Neural progenitor cell (in vitro differentiated cells): ENCODE data around the gene FER. TPM values are rescaled to one million over a fixed set of nuclear protein-coding genes. Genes with fewer than 3 reads are reported as not detected.
A peak's percentile ranks its signal among the peaks of the same experiment; 100 is the strongest.

Experiments used
- DNase-seq: peaks from one replicate; pipeline ENCODE4 v3.0.0-alpha.2; 2016; ENCODE audit warnings: low spot score
- H2AFZ ChIP-seq: fragments of 200-600 bp; sonication (generic); replicated peaks from 2 replicates; pipeline ENCODE4 v1.6.1; 2016; ENCODE audit warnings: antibody characterized with exemption
- H3F3A ChIP-seq: fragments of 200-600 bp; sonication (generic); 2 replicates; pipeline ENCODE4 v1.6.1; 2016; ENCODE audit warnings: antibody characterized with exemption, low read depth
- H3K27ac ChIP-seq: fragments of 200-600 bp; sonication (generic); 2 replicates; pipeline ENCODE4 v1.5.1; 2016; ENCODE audit warnings: mild to moderate bottlenecking
- H3K27me3 ChIP-seq: fragments of 200-600 bp; sonication (generic); 2 replicates; pipeline ENCODE4 v1.6.1; 2016; ENCODE audit warnings: mild to moderate bottlenecking, moderate library complexity
- H3K36me3 ChIP-seq: fragments of 200-600 bp; sonication (generic); 2 replicates; pipeline ENCODE4 v1.5.1; 2016
- H3K4me1 ChIP-seq: fragments of 200-600 bp; sonication (generic); 2 replicates; pipeline ENCODE4 v1.6.1; 2016; ENCODE audit warnings: mixed run types
- H3K4me2 ChIP-seq: fragments of 200-600 bp; sonication (generic); 2 replicates; pipeline ENCODE4 v1.6.1; 2016
- H3K4me3 ChIP-seq: fragments of 200-600 bp; sonication (generic); 2 replicates; pipeline ENCODE4 v1.5.1; 2016
- H3K79me2 ChIP-seq: fragments of 200-600 bp; sonication (generic); 2 replicates; pipeline ENCODE4 v1.6.1; 2016; ENCODE audit warnings: low read depth
- H3K9ac ChIP-seq: fragments of 200-600 bp; sonication (generic); 2 replicates; pipeline ENCODE4 v1.6.1; 2016
- H3K9me3 ChIP-seq: fragments of 200-600 bp; sonication (generic); 2 replicates; pipeline ENCODE4 v1.5.1; 2016; ENCODE audit warnings: low read depth
- H4K20me1 ChIP-seq: fragments of 200-600 bp; sonication (generic); 2 replicates; pipeline ENCODE4 v1.6.1; 2016; ENCODE audit warnings: low read depth
- H3K27ac Mint-ChIP-seq: 3 replicates; pipeline ENCODE4 v1.8.0; 2021; ENCODE audit warnings: mixed read lengths
- H3K27me3 Mint-ChIP-seq: 2 replicates; pipeline ENCODE4 v1.8.0; 2022; ENCODE audit warnings: low read depth, mild to moderate bottlenecking, inconsistent platforms, moderate library complexity, mixed read lengths; ENCODE audit not compliant: insufficient read depth
- H3K36me3 Mint-ChIP-seq: 3 replicates; pipeline ENCODE4 v1.8.0; 2021; ENCODE audit warnings: mixed read lengths
- H3K4me1 Mint-ChIP-seq: 3 replicates; pipeline ENCODE4 v1.8.0; 2021; ENCODE audit warnings: mixed read lengths
- H3K4me3 Mint-ChIP-seq: 3 replicates; pipeline ENCODE4 v1.8.0; 2021; ENCODE audit warnings: mild to moderate bottlenecking, moderate library complexity, mixed read lengths
- H3K9me3 Mint-ChIP-seq: 3 replicates; pipeline ENCODE4 v1.8.0; 2020; ENCODE audit warnings: mixed read lengths
- EZH2 ChIP-seq: fragments of 200-600 bp; sonication (generic); IDR thresholded peaks from 2 replicates; pipeline ENCODE4 v1.6.1; 2017; ENCODE audit warnings: antibody characterized with exemption, mild to moderate bottlenecking, moderate library complexity
- EZH2phosphoT487 ChIP-seq: fragments of 200-600 bp; sonication (generic); IDR thresholded peaks from 2 replicates; pipeline ENCODE4 v1.6.1; 2017; ENCODE audit warnings: antibody characterized with exemption
- total RNA-seq: library from RNA; depleted of rRNA; stranded (reverse); fragments of >200 nt; gene quantifications from 2 replicates; pipeline ENCODE4 v1.2.3, GENCODE V29; 2015; ENCODE audit warnings: low replicate concordance
- TF ChIP-seq, protein P1 (sequence below): fragments of 200-600 bp; sonication (generic); IDR thresholded peaks from 2 replicates; pipeline ENCODE4 v1.5.1; 2017; ENCODE audit warnings: antibody characterized with exemption, mild to moderate bottlenecking

Gene FER
- total RNA-seq, 1 donor from 2014 or later = 25.0 TPM

DNA sequence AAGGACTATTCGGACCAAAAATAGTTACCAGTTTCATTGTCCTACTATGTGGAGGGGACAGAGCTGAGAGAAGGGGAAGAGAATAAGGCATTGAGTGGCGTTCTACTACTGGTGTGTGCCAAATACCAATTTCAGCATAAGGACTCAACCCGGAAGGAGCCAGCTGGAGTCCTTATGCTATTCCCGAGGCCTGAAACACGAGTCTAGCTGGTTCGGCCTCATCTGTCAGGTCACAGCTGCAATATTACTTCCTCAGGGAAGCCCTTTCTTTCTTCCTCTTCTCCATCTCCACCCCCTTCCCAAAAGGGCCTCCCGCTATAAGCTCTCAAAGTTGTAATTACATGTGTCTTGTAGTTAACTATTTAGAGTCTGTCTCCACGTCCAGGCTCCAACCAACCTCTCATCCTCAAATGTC, 20.5 kb upstream of the FER start:
- Histone ChIP-seq H3K4me2 (peak overlapping the region; percentile 85), H2AFZ (peak overlapping the region; percentile 92), H4K20me1 (no peaks in the 10 kb centered on the region), H3K9ac (peak overlapping the region; percentile 47), H3K4me3 (peak overlapping the region; percentile 66), H3F3A (peaks cover 7% of the 10 kb centered on the region), H3K4me1 (peaks cover 11% of the 10 kb centered on the region), H3K27ac (no peak overlapping the region), H3K36me3 (no peaks in the 10 kb centered on the region), H3K79me2 (no peaks in the 10 kb centered on the region), H3K27me3 (no peaks in the 10 kb centered on the region), H3K9me3 (no peaks in the 10 kb centered on the region)
- no peak for TF ChIP-seq EZH2phosphoT487
- TF ChIP-seq, protein P1, sequence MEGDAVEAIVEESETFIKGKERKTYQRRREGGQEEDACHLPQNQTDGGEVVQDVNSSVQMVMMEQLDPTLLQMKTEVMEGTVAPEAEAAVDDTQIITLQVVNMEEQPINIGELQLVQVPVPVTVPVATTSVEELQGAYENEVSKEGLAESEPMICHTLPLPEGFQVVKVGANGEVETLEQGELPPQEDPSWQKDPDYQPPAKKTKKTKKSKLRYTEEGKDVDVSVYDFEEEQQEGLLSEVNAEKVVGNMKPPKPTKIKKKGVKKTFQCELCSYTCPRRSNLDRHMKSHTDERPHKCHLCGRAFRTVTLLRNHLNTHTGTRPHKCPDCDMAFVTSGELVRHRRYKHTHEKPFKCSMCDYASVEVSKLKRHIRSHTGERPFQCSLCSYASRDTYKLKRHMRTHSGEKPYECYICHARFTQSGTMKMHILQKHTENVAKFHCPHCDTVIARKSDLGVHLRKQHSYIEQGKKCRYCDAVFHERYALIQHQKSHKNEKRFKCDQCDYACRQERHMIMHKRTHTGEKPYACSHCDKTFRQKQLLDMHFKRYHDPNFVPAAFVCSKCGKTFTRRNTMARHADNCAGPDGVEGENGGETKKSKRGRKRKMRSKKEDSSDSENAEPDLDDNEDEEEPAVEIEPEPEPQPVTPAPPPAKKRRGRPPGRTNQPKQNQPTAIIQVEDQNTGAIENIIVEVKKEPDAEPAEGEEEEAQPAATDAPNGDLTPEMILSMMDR = no peak
- no peak for TF ChIP-seq EZH2
- DNase-seq = peak; percentile 18
- Mint-ChIP-seq H3K36me3 (no peaks in the 10 kb centered on the region), H3K27me3 (peaks cover 2% of the 10 kb centered on the region), H3K4me1 (peaks cover 14% of the 10 kb centered on the region), H3K4me3 (peak overlapping the region; percentile 88), H3K9me3 (no peaks in the 10 kb centered on the region), H3K27ac (peak overlapping the region; percentile 78)

DNA sequence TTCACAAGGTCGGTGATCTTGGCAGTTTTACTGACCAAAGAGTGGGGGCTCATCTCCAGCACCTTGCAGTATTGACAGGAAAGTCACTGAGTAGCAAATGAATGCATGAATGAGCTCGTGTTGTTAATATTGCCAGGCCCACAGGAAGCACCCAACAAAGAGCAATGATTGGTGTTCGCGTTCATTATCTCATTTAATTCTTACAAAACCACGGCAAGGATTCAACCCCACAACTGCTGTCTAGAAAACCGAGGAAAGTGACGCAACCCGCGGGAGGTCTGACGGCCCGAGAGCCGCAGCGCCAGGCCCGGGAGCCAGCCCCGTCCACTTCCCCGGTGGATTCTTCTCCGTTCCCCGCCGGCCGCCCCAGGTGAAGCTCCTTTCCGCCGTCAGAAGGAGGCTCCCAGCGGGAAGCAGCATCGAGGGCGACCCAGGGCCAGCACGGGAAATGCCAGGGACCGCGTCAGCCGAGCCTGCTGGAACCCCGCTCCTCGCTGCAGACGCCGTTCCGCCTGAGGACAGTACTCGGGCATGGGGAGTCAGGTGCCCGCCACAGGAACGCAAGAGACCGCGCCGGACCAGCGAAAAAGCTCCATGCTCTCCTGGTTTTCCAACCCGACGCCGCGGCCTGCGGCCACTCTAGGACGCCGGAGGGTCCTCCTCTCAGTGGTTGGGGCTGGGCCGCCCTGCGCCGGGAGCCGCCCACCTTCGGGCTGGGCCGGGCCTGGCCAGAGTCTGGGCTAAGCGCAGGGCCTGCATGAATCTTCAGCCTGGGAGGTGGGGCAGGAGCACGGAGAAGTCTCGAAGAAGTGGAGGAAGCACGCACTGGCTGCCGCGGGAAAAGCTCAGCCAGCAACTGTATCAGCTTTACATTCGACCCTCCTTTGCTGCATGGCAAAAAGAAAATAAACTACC, 19.8 kb upstream of the FER start:
- Histone ChIP-seq H3K4me2 (peak overlapping the region; percentile 85), H3K9me3 (no peaks in the 10 kb centered on the region), H3K36me3 (no peaks in the 10 kb centered on the region), H2AFZ (peak overlapping the region; percentile 92), H3K79me2 (no peaks in the 10 kb centered on the region), H3K27me3 (no peaks in the 10 kb centered on the region), H3K4me3 (peak overlapping the region; percentile 66), H4K20me1 (no peaks in the 10 kb centered on the region), H3K9ac (peak overlapping the region; percentile 47), H3K27ac (peak overlapping the region; percentile 59), H3K4me1 (peaks cover 11% of the 10 kb centered on the region), H3F3A (peaks cover 7% of the 10 kb centered on the region)
- Mint-ChIP-seq H3K27ac (peak overlapping the region; percentile 93), H3K36me3 (no peaks in the 10 kb centered on the region), H3K27me3 (peaks cover 2% of the 10 kb centered on the region), H3K9me3 (no peaks in the 10 kb centered on the region), H3K4me3 (peak overlapping the region; percentile 88), H3K4me1 (peaks cover 14% of the 10 kb centered on the region)
- TF ChIP-seq, protein P1 = no peak
- peak; percentile 53 for TF ChIP-seq EZH2
- peak; percentile 93 for DNase-seq

DNA sequence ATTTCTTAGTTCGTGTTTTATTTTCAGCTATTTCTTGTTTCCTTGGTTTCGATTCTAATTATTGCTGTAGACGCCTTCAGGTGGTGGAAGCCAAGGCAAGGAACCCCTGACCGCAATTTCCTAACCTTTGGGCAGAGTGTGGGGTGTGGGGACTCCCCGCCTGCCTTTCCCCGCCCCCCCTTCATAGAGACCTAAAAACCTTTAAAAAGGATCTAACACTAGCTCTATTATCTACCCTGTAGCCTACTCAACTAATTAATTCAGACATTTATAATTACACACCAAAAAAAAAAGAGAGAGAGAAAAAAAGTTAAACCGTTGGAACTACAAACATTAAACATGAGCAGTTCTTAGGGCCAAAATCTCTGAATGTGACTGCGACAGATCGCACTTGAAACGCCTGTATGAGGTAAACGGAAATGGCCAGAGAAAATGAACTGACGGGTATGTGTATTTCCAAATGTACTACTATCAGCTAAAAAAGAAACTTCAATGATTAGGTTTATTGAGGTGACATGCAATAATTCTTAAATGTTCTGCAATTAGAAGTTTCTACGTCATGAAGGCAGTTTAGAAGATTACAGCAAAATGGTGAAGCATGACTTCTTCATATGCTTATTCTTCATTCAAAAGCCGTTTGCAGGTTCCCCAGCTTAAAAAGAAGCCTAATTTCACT, 19.0 kb upstream of the FER start:
- Histone ChIP-seq H3F3A (peaks cover 7% of the 10 kb centered on the region), H3K4me1 (peaks cover 11% of the 10 kb centered on the region), H3K36me3 (no peaks in the 10 kb centered on the region), H3K27me3 (no peaks in the 10 kb centered on the region), H3K4me2 (peak overlapping the region; percentile 85), H4K20me1 (no peaks in the 10 kb centered on the region), H3K79me2 (no peaks in the 10 kb centered on the region), H3K9ac (no peak overlapping the region), H3K4me3 (peak overlapping the region; percentile 66), H3K27ac (no peak overlapping the region), H2AFZ (peak overlapping the region; percentile 92), H3K9me3 (no peaks in the 10 kb centered on the region)
- H3K27me3 Mint-ChIP-seq = peaks cover 2% of the 10 kb centered on the region
- no peak overlapping the region for H3K27ac Mint-ChIP-seq
- H3K4me3 Mint-ChIP-seq = peak overlapping the region; percentile 88
- no peaks in the 10 kb centered on the region for H3K9me3 Mint-ChIP-seq
- DNase-seq = no peak
- TF ChIP-seq, protein P1 = no peak
- peak; percentile 2 for TF ChIP-seq EZH2
- no peak for TF ChIP-seq EZH2phosphoT487
- no peaks in the 10 kb centered on the region for H3K36me3 Mint-ChIP-seq
- peaks cover 14% of the 10 kb centered on the region for H3K4me1 Mint-ChIP-seq
